NCI-H1092 (cell line): ENCODE data around the gene DEPDC4.
A peak's percentile ranks its signal among the peaks of the same experiment; 100 is the strongest.
"Not testable (repeated sequence)": the region's sequence is repeated elsewhere in the genome, so short reads cannot be mapped to it uniquely, and the experiment has no call there.

Experiments
- DNase-seq: peaks from one replicate; lab custom pipeline; 2025; lab: John Stamatoyannopoulos, UW

DEPDC4 gene

DNA sequence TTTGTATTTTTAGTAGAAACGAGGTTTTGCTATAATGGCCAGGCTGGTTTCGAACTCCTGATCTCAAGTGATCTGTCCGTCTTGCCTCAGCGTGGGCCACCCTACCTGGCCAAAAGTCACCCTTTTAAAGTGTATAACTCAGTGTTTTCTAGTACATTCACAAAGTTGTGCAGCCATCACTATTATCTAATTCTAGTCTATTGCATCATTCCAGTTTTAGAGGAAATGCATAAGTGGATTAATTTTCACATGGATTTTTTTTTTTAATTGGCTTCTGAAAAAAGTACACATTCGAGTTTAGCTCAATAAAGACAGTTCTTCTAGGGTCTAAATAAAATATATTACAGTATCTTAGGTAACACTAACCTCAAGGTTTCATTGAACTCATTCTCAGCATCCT, 3.7 kb downstream of the DEPDC4 start:
- no peak for DNase-seq

GRCh38 chr12:100258127-100258526, 8.8 kb downstream of the DEPDC4 start:
- no peak for DNase-seq

- DNase-seq, result no peak
Observed at GRCh38 chr12:100254876-100255275, 12.0 kb downstream of the DEPDC4 start.

- no peak for DNase-seq
Observed at GRCh38 chr12:100253437-100253836, 13.4 kb downstream of the DEPDC4 start.

DNA sequence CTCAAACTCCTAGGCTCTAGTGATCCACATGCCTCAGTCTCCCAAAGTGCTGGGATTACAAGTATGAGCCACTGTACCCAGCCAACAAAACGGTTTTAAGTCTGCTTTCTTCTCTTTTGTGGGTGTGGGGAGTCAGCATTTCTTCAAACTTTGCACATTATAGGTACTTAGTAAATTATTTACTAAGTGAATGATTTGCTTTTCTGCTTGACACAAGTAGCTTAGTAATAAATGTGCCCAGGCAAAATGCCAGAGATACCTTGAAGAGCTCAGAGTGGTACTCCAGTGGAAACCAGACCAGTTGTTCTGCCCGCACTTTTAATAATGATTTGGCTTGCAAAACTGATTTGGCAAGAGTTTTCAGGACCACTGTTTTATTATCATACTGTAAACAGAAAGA, 15.0 kb downstream of the DEPDC4 start:
- DNase-seq, result peak; percentile 72

DNA sequence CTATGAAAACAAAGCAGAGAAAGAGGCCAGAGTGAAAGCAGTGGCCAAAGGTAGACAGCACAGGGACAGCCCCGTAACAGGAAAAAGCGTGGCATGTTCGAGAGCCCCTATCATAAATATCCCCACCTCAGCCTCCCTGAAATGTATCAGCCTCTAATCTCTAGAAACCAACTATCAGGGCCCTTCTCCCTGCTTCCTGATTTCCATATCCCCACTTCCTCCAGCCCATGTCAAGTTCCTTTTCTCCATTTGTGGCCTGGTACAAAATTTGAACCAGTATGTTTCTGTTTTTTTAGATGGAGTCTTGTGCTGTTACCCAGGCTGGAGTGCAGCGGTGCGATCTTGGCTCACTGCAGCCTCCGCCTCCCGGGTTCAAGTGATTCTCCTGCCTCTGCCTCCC, 16.9 kb downstream of the DEPDC4 start:
- DNase-seq, result no peak

DNA sequence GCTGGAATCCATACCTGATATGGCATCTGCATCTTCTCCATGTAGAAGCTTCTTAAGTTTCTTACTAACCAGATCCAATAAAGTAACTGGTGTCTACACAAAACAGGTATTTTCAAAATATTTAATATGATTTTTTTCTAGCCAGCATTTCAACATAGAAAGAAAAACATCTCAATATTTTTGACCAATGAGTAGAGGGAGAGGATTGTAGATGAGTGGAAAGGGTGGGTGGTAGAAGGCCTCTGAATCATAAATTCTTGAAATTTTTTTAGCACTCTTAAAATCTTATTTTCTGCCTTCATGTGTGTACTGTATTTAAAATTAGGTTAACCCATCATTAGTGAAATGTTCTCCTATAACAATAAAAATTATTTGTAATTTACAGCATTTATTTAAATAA, 18.0 kb downstream of the DEPDC4 start:
- DNase-seq, result no peak

GRCh38 chr12:100247765-100248164, 19.1 kb downstream of the DEPDC4 start:
- no peak for DNase-seq

GRCh38 chr12:100243137-100243536, 23.7 kb downstream of the DEPDC4 start:
- no peak for DNase-seq

DNA sequence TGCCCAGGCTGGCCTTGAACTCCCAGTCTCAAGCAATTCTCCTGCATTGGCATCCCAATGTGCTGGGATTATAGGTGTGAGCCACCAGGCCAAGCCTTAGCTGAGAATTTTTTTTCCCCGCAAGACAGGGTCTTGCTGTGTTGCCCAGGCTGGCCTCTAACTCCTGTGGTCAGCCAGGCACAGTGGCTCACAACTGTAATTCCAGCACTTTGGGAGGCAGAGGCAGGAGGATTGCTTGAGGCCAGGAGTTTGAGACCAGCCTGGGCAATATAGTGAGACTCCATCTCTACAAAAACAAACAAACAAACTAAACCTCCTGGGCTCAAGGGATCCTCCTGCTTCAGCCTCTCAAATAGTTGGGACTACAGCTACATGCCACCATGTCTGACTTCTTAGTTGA, 27.3 kb downstream of the DEPDC4 start:
- DNase-seq, result no peak

- DNase-seq, result no peak
Observed at GRCh38 chr12:100238801-100239200, 28.1 kb downstream of the DEPDC4 start.

DNA sequence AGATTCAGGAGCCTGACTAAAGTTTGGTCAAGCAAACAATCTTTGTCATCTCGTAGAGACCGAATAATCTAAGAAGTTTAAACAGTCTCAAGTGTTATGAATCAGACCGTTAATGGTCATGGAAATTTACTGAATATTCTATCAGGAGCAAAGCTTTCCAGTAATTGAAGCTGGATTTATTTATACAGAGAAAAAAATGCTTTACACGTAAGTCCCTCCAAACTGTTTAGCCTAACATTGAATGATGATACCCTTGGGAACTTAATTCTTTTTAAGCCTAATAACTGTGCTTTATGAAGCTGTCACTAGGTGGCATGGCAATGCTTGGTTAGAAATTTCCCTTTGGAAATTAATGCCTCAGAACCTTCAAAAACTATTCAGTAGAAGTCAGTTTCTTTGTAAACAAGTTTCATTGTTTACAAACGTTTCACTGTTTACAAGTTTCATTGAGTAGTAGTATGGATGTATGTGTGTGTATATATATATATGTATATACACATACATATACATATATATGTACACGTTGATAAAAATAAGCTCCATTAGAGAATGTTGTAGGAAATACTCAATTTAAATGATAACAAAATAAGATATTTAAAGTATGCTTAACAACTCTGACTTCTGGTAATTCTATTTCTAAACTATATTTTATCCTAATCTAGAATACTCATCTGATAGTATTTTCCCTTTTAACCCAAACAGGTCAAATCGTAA, 32.1 kb downstream of the DEPDC4 start:
- peak; percentile 4 for DNase-seq

DNA sequence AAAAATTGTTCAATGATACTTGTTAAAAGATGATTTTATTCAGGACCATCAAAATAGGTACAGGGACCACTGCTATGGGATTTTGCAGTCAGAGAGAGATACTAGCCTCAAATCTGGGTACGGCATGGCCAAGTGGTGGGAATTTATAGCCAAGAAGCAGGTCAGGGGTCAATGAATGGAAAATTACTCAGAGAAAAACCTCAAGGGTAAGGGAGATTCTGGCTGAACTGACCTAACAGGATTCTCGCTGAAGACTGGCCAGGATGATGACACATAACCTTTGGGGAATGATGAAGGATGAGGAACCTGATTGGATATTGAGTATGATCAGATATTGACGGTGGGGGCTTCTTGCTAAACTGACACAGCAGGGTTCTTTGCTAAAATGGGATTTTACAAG, 32.7 kb downstream of the DEPDC4 start:
- no peak for DNase-seq

DNA sequence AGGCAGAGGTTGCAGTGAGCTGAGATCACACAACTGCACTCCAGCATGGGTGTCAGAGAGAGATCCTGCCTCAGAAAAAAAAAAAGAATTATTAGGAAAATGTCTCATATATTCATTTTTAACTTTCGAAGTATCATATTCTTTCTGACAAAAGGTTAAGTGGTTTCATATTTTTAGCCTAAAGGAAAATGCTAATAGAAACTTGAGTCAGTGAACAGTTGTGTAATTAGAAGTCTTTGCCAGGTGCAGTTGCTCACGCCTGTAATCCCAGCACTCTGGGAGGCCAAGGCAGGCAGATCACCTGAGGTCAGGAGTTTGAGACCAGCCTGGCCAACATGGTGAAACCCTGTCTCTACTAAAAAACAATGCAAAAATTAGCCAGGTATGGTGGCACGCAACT, 35.0 kb downstream of the DEPDC4 start:
- not testable (repeated sequence) for DNase-seq

DNA sequence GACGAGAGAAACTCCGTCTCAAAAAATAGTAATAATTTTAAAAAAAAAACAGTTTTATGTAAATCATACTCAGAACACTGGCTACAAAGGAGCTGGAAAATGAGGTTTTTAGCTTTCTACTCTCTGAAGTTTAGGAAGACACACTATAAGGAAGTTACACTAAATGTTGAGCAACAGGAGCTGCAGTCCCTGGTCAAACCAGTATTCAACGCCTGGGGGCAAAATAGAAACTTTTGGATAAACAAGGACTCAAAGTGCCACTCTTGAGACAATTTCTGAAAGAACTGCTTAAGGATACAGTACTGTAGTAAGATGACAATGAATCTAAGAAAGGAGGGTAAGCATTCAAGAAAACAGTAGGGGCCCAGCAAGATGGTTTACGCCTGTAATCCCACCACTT, 37.0 kb downstream of the DEPDC4 start:
- DNase-seq, result no peak

GRCh38 chr12:100229036-100229635, 37.7 kb downstream of the DEPDC4 start:
- DNase-seq, result no peak

GRCh38 chr12:100225491-100225890, 41.4 kb downstream of the DEPDC4 start:
- DNase-seq, result no peak

- DNase-seq, result not testable (repeated sequence)
Observed at GRCh38 chr12:100222173-100222572, 44.7 kb downstream of the DEPDC4 start.

- DNase-seq, result no peak
Observed at GRCh38 chr12:100221523-100221922, 45.4 kb downstream of the DEPDC4 start.

GRCh38 chr12:100219328-100220109, 47.4 kb downstream of the DEPDC4 start:
- no peak for DNase-seq

DNA sequence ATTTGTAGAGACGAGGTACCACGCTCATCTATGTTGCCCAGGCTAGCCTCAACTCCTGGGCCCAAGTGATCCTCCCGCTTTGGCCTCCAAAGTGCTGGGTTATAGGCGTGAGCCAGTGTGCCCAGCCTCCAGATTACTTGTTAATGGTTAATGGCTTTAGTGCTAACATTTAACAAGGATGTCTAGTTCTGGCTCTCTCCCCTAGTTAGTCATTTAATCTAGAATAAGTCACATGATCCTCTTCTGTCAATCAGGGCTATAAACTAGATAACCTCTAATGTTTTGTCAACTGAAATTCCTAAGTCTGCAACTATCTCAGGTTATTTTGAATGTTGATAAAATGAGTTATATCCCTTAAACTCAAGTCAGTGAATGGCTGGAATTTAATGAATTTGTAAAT, 50.5 kb downstream of the DEPDC4 start:
- DNase-seq, result no peak

GRCh38 chr12:100215209-100215608, 51.7 kb downstream of the DEPDC4 start:
- DNase-seq, result no peak

GRCh38 chr12:100214518-100214917, 52.4 kb downstream of the DEPDC4 start:
- no peak for DNase-seq
